Upper lobe of left lung (tissue), 6 donors: ENCODE measurements around the gene TMTC1. TPM values are rescaled to one million over a fixed set of nuclear protein-coding genes. Genes with fewer than 3 reads are reported as not detected.

ENCODE experiments used
- ATAC-seq, 2 donors: fragments of 200-7000 bp; cut with Tn5 transposase; one replicate each; pipeline ENCODE4 v1.9.1; 2022; ENCODE audit warnings: mild to moderate bottlenecking in 2 of 2, moderate library complexity in 2 of 2; ENCODE audit not compliant: low FRiP score in 2 of 2
- DNase-seq, 2 donors: peaks; one replicate each; pipeline ENCODE4 v3.0.0-alpha.2; 2019 to 2020
- H3K27ac ChIP-seq, 4 donors: fragments of 200-600 bp; sonication (generic); one replicate each; pipeline ENCODE4 v1.5.1; 2016 to 2019
- H3K27me3 ChIP-seq, 4 donors: fragments of 200-600 bp; sonication (generic); one replicate each; pipeline ENCODE4 v1.5.1; 2017 to 2019
- H3K36me3 ChIP-seq, 4 donors: fragments of 200-600 bp; sonication (generic); one replicate each; pipeline ENCODE4 v1.5.1; 2016 to 2019
- H3K4me1 ChIP-seq, 4 donors: fragments of 200-600 bp; sonication (generic); one replicate each; pipeline ENCODE4 v1.5.1; 2018 to 2019
- H3K4me3 ChIP-seq, 4 donors: fragments of 200-600 bp; sonication (generic); one replicate each; pipeline ENCODE4 v1.5.1; 2017 to 2019; ENCODE audit warnings: mild to moderate bottlenecking in 2 of 4, moderate library complexity in 1 of 4
- H3K9me3 ChIP-seq, 4 donors: fragments of 200-600 bp; sonication (generic); one replicate each; pipeline ENCODE4 v1.5.1; 2018 to 2019
- EP300 ChIP-seq, 4 donors: sonication (generic); formaldehyde crosslinking; IDR thresholded peaks; one replicate each; pipeline ENCODE4 v1.5.1; 2017; ENCODE audit warnings: antibody characterized with exemption in 4 of 4, control low read depth in 2 of 4
- POLR2A ChIP-seq, 4 donors: fragments of 450-650 bp; IDR thresholded peaks; one replicate each; pipeline ENCODE4 v1.5.1; 2016 to 2017; ENCODE audit warnings: antibody characterized with exemption in 4 of 4, mild to moderate bottlenecking in 2 of 4
- POLR2AphosphoS5 ChIP-seq, 2 donors: sonication (generic); formaldehyde crosslinking; IDR thresholded peaks; one replicate each; pipeline ENCODE4 v1.5.1; 2017; ENCODE audit warnings: antibody characterized with exemption in 2 of 2
- WGBS, 2 donors: methylation state at CpG; one replicate each; pipeline ENCODE4 v1.1.5; 2017 to 2018; 5-methylcytosine and 5-hydroxymethylcytosine counted together
- total RNA-seq, 6 donors: library from RNA; depleted of rRNA in 4 of 6; stranded (reverse); fragments of >200 nt in 4 of 6; gene quantifications; one replicate each; pipeline versions ENCODE4 v1.1.0 to v1.2.1, GENCODE V29; 2016 to 2021
- TF ChIP-seq, protein P1 (sequence below), 6 experiments: fragments of 450-650 bp in 4 of 6; fragments of 200-600 bp in 2 of 6; sonication (generic) in 2 of 6; IDR thresholded peaks; one replicate each; pipeline ENCODE4 v1.5.1; 2016 to 2019; ENCODE audit warnings: antibody characterized with exemption in 6 of 6
- donor health status: DM: no; HTN: no; CAD: no; lungs with moderate emphysema.
- donor health status: DM: no; HTN: yes; CAD: no; lungs with severe emphysema.

Gene TMTC1
- total RNA-seq, 6 donors from 2014 or later = 25.1 to 39.3 (median 29.7) TPM

GRCh38 chr12:29750131-29750927, 33.4 kb downstream of the TMTC1 start:
- Histone ChIP-seq H3K4me1 (no peaks in the 10 kb centered on the region), H3K9me3 (no peaks in the 10 kb centered on the region), H3K27ac (no peak overlapping the region), H3K36me3 (peaks cover 0 to 31% (median 0%) of the 10 kb centered on the region in 4 donors), H3K4me3 (no peak overlapping the region), H3K27me3 (no peaks in the 10 kb centered on the region)
- 52 to 58% methylated on average over 1 of the region's 1 CpG for WGBS, 2 donors
- ATAC-seq (no peak), DNase-seq (no peak)
- TF ChIP-seq EP300 (IDR thresholded peaks at IDR 0.05) = no peak
- TF ChIP-seq POLR2AphosphoS5 (IDR thresholded peaks at IDR 0.05) = no peak
- no peak for TF ChIP-seq POLR2A (IDR thresholded peaks at IDR 0.05)
- TF ChIP-seq, protein P1, sequence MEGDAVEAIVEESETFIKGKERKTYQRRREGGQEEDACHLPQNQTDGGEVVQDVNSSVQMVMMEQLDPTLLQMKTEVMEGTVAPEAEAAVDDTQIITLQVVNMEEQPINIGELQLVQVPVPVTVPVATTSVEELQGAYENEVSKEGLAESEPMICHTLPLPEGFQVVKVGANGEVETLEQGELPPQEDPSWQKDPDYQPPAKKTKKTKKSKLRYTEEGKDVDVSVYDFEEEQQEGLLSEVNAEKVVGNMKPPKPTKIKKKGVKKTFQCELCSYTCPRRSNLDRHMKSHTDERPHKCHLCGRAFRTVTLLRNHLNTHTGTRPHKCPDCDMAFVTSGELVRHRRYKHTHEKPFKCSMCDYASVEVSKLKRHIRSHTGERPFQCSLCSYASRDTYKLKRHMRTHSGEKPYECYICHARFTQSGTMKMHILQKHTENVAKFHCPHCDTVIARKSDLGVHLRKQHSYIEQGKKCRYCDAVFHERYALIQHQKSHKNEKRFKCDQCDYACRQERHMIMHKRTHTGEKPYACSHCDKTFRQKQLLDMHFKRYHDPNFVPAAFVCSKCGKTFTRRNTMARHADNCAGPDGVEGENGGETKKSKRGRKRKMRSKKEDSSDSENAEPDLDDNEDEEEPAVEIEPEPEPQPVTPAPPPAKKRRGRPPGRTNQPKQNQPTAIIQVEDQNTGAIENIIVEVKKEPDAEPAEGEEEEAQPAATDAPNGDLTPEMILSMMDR (IDR thresholded peaks at IDR 0.05) = no peak

DNA sequence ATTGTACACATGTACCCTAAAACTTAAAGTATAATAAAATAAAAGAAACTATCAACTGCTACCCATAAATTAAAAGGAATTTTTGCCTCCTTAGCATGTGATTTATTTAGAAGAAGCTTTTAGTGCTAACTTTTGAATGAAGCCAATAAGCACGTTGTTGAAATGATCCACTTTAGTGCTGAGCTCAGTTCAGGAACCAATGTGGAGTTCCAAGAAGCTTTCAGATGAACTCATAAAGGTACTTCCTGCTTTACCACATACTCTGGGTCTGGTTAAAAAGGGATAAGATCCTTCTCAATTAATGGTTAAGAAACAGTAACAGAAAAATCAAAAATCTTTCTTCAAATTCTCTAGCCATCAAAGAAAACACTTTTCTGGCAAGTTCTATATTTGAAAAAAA, 39.4 kb downstream of the TMTC1 start:
- TF ChIP-seq POLR2A (IDR thresholded peaks at IDR 0.05) (no peak), POLR2AphosphoS5 (IDR thresholded peaks at IDR 0.05) (no peak), EP300 (IDR thresholded peaks at IDR 0.05) (no peak)
- TF ChIP-seq, protein P1 (IDR thresholded peaks at IDR 0.05) = no peak
- no peak for DNase-seq
- Histone ChIP-seq H3K27me3 (no peaks in the 10 kb centered on the region), H3K27ac (no peak overlapping the region), H3K36me3 (peaks cover 0 to 3% (median 0%) of the 10 kb centered on the region in 4 donors), H3K9me3 (no peaks in the 10 kb centered on the region), H3K4me3 (no peak overlapping the region), H3K4me1 (peaks cover 0 to 3% (median 0%) of the 10 kb centered on the region in 4 donors)
- WGBS, 2 donors = 0% methylated on average over 1 of the region's 1 CpG
- no peak for ATAC-seq

DNA sequence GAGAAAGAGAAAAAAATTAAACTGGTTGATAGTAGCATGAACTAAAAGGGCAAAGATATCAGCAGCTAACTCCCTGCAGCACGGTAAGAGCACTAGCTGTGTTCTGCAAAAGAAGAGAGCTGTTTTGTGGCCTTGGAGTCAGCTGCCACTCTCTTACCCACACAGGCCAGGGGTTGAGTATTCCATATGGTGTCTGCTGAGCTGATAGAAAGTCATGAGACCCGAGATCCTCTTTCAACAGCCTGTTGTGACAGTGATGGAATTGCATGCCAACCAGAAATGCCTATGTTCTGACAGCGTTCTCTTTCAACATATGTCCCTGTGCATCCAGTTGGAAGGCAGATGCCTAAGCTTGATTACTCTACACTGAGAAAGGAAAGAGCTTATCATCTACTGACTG, 39.9 kb downstream of the TMTC1 start:
- Histone ChIP-seq H3K36me3 (peaks cover 0 to 3% (median 0%) of the 10 kb centered on the region in 4 donors), H3K27me3 (no peaks in the 10 kb centered on the region), H3K4me1 (peaks cover 0 to 3% (median 0%) of the 10 kb centered on the region in 4 donors), H3K9me3 (no peaks in the 10 kb centered on the region), H3K27ac (no peak overlapping the region), H3K4me3 (no peak overlapping the region)
- TF ChIP-seq, protein P1 (IDR thresholded peaks at IDR 0.05) = no peak
- no peak for TF ChIP-seq POLR2A (IDR thresholded peaks at IDR 0.05)
- no peak for TF ChIP-seq POLR2AphosphoS5 (IDR thresholded peaks at IDR 0.05)
- TF ChIP-seq EP300 (IDR thresholded peaks at IDR 0.05) = no peak
- DNase-seq (no peak), ATAC-seq (no peak)
- WGBS, 2 donors = 59 to 62% methylated on average over 3 of the region's 3 CpGs

DNA sequence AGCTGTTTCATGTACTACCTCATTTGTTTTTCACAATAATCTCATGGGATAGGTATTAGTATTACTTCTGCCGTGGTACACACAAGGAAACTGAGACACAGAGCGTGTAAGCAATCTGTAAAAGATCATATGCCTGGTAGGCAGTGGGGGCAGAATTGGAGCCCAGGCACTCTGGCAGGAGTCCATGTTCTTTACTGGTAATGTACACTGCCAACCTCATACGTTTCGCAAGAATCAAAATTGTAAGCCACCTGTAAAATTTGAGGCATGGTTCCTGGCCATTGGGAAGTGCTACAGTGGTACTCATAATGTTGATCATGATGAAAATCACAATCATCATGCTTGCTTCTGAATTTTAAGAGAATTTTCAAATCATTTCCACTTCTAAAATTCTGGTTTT, 40.7 kb downstream of the TMTC1 start:
- TF ChIP-seq POLR2AphosphoS5 (IDR thresholded peaks at IDR 0.05) (no peak), POLR2A (IDR thresholded peaks at IDR 0.05) (no peak), EP300 (IDR thresholded peaks at IDR 0.05) (no peak)
- TF ChIP-seq, protein P1 (IDR thresholded peaks at IDR 0.05) = no peak
- Histone ChIP-seq H3K4me3 (no peak overlapping the region), H3K27me3 (no peaks in the 10 kb centered on the region), H3K36me3 (peaks cover 0 to 3% (median 0%) of the 10 kb centered on the region in 4 donors), H3K9me3 (no peaks in the 10 kb centered on the region), H3K4me1 (peaks cover 0 to 5% (median 0%) of the 10 kb centered on the region in 4 donors), H3K27ac (no peak overlapping the region)
- ATAC-seq (no peak), DNase-seq (no peak)
- WGBS, 2 donors = 88 to 90% methylated on average over 4 of the region's 4 CpGs
